ENCODE data around the gene SVIL. TPM values are rescaled to one million over a fixed set of nuclear protein-coding genes. Genes with fewer than 3 reads are reported as not detected.
"Not testable (repeated sequence)": the region's sequence is repeated elsewhere in the genome, so short reads cannot be mapped to it uniquely, and the experiment has no call there.

The SVIL gene
- total RNA-seq, 1 experiment from 2014 or later: 166 TPM

DNA sequence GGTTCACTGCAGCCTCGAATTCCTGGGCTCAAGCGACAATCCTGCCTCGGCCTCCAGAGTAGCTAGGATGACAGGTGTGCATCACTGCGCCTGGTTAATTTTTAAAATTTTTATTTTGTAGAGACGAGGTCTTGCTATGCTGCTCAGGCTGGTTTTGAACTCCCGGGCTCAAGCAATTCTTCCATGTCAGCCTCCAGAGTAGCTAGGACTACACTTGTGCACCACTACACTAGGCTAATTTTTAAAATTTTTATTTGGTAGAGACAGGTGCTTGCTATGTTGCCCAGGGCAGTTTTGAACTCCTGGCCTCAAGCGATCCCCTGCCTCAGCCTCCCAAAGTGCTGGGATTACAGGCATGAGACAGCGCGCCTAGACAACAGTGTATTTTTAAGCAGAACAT is 120.5 kb downstream of the SVIL start:
- Histone ChIP-seq H3K27me3 (ENCODE audit: insufficient read depth, low read depth) (no peaks in the 10 kb centered on the region), H3K27ac (no peak overlapping the region), H3K4me3 (no peak overlapping the region), H4K20me1 (ENCODE audit: insufficient read depth) (no peaks in the 10 kb centered on the region), H3K9me3 (ENCODE audit: insufficient read depth, low read depth) (no peaks in the 10 kb centered on the region), H3K4me1 (replicated peaks; ENCODE audit: insufficient read depth) (no peaks in the 10 kb centered on the region), H3K79me2 (ENCODE audit: low read depth) (no peaks in the 10 kb centered on the region), H2AFZ (no peak overlapping the region), H3K9me2 (ENCODE audit: insufficient read depth) (no peaks in the 10 kb centered on the region), H3K36me3 (ENCODE audit: low read depth) (0 out of 2 replicates have a peak, but pooled peaks cover 3% of the 10 kb centered on the region), H3F3A (ENCODE audit: insufficient read depth, low read depth) (no peaks in the 10 kb centered on the region), H3K4me2 (no peak overlapping the region)
- DNase-seq: no peak
- TF ChIP-seq, protein P1, sequence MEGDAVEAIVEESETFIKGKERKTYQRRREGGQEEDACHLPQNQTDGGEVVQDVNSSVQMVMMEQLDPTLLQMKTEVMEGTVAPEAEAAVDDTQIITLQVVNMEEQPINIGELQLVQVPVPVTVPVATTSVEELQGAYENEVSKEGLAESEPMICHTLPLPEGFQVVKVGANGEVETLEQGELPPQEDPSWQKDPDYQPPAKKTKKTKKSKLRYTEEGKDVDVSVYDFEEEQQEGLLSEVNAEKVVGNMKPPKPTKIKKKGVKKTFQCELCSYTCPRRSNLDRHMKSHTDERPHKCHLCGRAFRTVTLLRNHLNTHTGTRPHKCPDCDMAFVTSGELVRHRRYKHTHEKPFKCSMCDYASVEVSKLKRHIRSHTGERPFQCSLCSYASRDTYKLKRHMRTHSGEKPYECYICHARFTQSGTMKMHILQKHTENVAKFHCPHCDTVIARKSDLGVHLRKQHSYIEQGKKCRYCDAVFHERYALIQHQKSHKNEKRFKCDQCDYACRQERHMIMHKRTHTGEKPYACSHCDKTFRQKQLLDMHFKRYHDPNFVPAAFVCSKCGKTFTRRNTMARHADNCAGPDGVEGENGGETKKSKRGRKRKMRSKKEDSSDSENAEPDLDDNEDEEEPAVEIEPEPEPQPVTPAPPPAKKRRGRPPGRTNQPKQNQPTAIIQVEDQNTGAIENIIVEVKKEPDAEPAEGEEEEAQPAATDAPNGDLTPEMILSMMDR (conservative IDR thresholded peaks at IDR 0.05): no peak
- no peak for TF ChIP-seq EZH2 (IDR thresholded peaks at IDR 0.05; ENCODE audit: low read depth)
- POLR2A ChIA-PET (ENCODE audit: unreplicated experiment): no interaction called here
- intact Hi-C loops (cut with micrococcal nuclease; ENCODE audit: unreplicated experiment): no loop called here
- CTCF ChIA-PET: no interaction called here
- no TSS peak for BruUV-seq (replicated peaks)

DNA sequence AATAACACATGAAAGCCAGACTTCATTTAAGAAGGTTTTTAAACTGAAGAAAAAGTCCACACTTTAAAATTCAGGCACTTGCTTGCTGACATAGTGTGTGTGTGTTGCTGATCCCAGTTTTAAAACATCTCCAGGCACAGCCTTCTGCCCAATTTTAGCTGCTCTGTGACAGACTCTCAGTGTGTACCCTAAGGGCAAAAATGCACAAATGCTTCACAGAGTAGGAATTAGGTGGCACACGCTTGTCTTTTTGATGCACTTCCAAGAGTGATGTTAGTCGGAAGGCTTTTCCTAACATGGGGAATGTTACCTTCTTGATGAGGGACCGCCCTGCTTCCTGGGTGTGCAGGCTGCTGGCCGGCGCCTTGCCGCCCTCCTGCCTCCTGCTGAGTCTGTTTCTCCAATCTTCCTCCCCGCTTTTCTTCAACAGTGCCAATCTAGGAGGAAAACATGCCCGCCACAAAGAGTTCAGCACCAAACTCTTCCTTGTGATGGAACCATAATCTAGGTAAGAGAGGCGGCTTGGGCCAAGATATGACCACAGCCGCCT is 122.3 kb downstream of the SVIL start:
- DNase-seq: no peak

DNA sequence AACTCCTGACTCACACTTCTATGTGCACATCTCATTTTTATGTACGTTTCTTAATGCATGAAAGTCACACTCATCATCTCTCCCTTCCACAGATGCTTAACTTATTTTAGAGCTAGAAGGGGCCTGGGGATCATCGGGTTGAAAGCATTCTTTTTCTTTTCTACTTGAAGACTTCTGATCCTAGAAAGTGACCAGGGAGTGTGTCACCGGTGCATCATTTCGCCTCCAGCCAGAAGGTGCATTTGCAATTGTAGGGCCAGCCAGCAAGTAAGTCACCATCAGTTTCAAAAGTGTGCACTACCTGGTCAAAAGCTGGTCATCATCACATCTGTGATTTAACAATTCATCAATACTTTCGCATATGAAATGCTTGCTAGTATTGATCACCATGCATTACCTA is 123.0 kb downstream of the SVIL start:
- POLR2A ChIA-PET (ENCODE audit: unreplicated experiment): interaction anchor here (0.6 kb wide), 1 partner anchor 36 kb away, joined by 3 read pairs; no protein-coding TSS in a partner anchor

More for the DNA sequence above, 122.3 kb downstream of the SVIL start:
- no TSS peak for BruUV-seq (replicated peaks)
- H3K9me2 ChIP-seq (ENCODE audit: insufficient read depth): no peaks in the 10 kb centered on the region
- no peaks in the 10 kb centered on the region for H3K79me2 ChIP-seq (ENCODE audit: low read depth)
- ChIA-PET CTCF (interaction anchor here (0.6 kb wide), 1 partner anchor 770 kb away, joined by 11 read pairs; no protein-coding TSS in a partner anchor), POLR2A (ENCODE audit: unreplicated experiment) (no interaction called here)
- no peak overlapping the region for H2AFZ ChIP-seq
- TF ChIP-seq EZH2 (IDR thresholded peaks at IDR 0.05; ENCODE audit: low read depth): no peak
- TF ChIP-seq, protein P1 (conservative IDR thresholded peaks at IDR 0.05): no peak
- H3K4me2 ChIP-seq: no peak overlapping the region
- no peaks in the 10 kb centered on the region for H3K9me3 ChIP-seq (ENCODE audit: insufficient read depth, low read depth)
- no peak overlapping the region for H3K4me3 ChIP-seq
- no peaks in the 10 kb centered on the region for H3K27me3 ChIP-seq (ENCODE audit: insufficient read depth, low read depth)
- no peaks in the 10 kb centered on the region for H3F3A ChIP-seq (ENCODE audit: insufficient read depth, low read depth)
- H3K27ac ChIP-seq: no peak overlapping the region
- no peaks in the 10 kb centered on the region for H3K4me1 ChIP-seq (replicated peaks; ENCODE audit: insufficient read depth)
- H3K36me3 ChIP-seq (ENCODE audit: low read depth): 0 out of 2 replicates have a peak, but pooled peaks cover 3% of the 10 kb centered on the region
- no peaks in the 10 kb centered on the region for H4K20me1 ChIP-seq (ENCODE audit: insufficient read depth)
- intact Hi-C loops (cut with micrococcal nuclease; ENCODE audit: unreplicated experiment): no loop called here

DNA sequence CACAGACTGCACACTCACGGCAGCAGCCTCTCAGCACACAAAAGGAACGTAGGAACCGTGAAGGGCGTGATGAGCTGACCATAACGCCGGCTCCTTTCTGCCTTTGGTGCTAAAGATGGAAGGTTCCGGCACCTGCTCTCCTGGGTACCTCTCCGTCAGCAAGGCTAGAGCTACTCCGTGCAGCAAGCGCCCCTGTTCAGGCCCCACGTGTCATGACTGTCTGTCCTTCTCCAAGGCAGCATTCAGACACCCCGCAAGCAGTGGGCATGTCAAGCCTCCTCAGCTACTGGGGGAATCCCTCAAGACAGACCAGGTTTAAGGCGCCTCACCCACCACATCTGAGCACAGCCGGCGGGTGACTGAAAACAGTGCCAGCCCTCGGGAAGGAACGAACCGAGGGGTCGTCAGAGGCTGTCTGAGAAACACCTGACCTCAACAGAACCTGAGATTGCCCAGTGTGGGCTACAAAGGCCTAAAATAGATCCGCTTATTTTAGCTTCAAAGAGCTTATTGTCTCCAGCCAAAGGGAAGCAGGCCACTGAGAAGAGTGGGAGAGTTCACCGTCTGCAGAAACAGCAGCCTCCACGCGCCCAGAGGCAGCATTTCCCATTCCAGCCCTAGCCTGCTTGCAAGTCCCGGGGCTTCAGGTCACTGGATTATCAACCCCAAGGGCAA is 124.2 kb downstream of the SVIL start:
- H3K4me2 ChIP-seq; H3K9me2 ChIP-seq (ENCODE audit: insufficient read depth); H3K27ac ChIP-seq; intact Hi-C loops (cut with micrococcal nuclease; ENCODE audit: unreplicated experiment); H4K20me1 ChIP-seq (ENCODE audit: insufficient read depth); H3F3A ChIP-seq (ENCODE audit: insufficient read depth, low read depth); H3K4me3 ChIP-seq; H2AFZ ChIP-seq; H3K36me3 ChIP-seq (ENCODE audit: low read depth); CTCF ChIA-PET; BruUV-seq (replicated peaks); H3K27me3 ChIP-seq (ENCODE audit: insufficient read depth, low read depth); DNase-seq; H3K9me3 ChIP-seq (ENCODE audit: insufficient read depth, low read depth); H3K79me2 ChIP-seq (ENCODE audit: low read depth); H3K4me1 ChIP-seq (replicated peaks; ENCODE audit: insufficient read depth): not testable (repeated sequence)
- POLR2A ChIA-PET (ENCODE audit: unreplicated experiment): interaction anchor here (0.6 kb wide), 1 partner anchor 137 kb away, joined by 8 read pairs; no protein-coding TSS in a partner anchor

More for the DNA sequence above, 123.0 kb downstream of the SVIL start:
- H3K79me2 ChIP-seq (ENCODE audit: low read depth); H3K27me3 ChIP-seq (ENCODE audit: insufficient read depth, low read depth); H3K9me3 ChIP-seq (ENCODE audit: insufficient read depth, low read depth); H3K4me1 ChIP-seq (replicated peaks; ENCODE audit: insufficient read depth); H3K9me2 ChIP-seq (ENCODE audit: insufficient read depth); H4K20me1 ChIP-seq (ENCODE audit: insufficient read depth); CTCF ChIA-PET; H3K4me2 ChIP-seq; intact Hi-C loops (cut with micrococcal nuclease; ENCODE audit: unreplicated experiment); H3K36me3 ChIP-seq (ENCODE audit: low read depth); H2AFZ ChIP-seq; H3K27ac ChIP-seq; H3F3A ChIP-seq (ENCODE audit: insufficient read depth, low read depth); H3K4me3 ChIP-seq; BruUV-seq (replicated peaks); DNase-seq: not testable (repeated sequence)
